H1 (cell line): ENCODE data around the gene SERPINB6. TPM values are rescaled to one million over a fixed set of nuclear protein-coding genes. Genes with fewer than 3 reads are reported as not detected.
A peak's percentile ranks its signal among the peaks of the same experiment; 100 is the strongest.

ENCODE experiments used
- CTCF ChIA-PET: fragments of 300-600 bp; sonication (Branson Sonifier 250); formaldehyde crosslinking; loops from one replicate; lab custom pipeline; 2021; ENCODE audit not compliant: partially characterized antibody; lab: Charles Lee
- POLR2A ChIA-PET: fragments of 300-600 bp; sonication (Branson Sonifier 250); formaldehyde crosslinking; loops from one replicate; lab custom pipeline; 2021; ENCODE audit warnings: inconsistent platforms; ENCODE audit not compliant: partially characterized antibody; lab: Charles Lee
- DNase-seq, 2 experiments: peaks; one replicate each; pipeline versions ENCODE4 v3.0.0 to v3.0.0-alpha.2; 2010 to 2022; ENCODE audit warnings: low spot score in 2 of 2, low read depth in 1 of 2, mixed read lengths in 1 of 2
- FAIRE-seq: peaks from 2 replicates; lab custom pipeline; 2011; peaks lifted over from hg19 to GRCh38; lab: Jason Lieb, UNC
- H2AFZ ChIP-seq: 2 replicates; pipeline ENCODE4 v1.8.1; 2012; ENCODE audit warnings: low read length, inconsistent platforms
- H2AK5ac ChIP-seq: 2 replicates; pipeline ENCODE4 v1.6.1; 2013; ENCODE audit warnings: low read depth, low read length
- H2BK120ac ChIP-seq: replicated peaks from 2 replicates; pipeline ENCODE3; 2013; ENCODE audit warnings: low read depth, low read length, inconsistent platforms
- H2BK12ac ChIP-seq: 2 replicates; pipeline ENCODE4 v1.6.1; 2013; ENCODE audit warnings: low read depth, low read length
- H2BK15ac ChIP-seq: 2 replicates; pipeline ENCODE4 v1.6.1; 2013; ENCODE audit warnings: low read length
- H2BK20ac ChIP-seq: 2 replicates; pipeline ENCODE4 v1.6.1; 2013; ENCODE audit warnings: low read length
- H2BK5ac ChIP-seq: 2 replicates; pipeline ENCODE4 v1.6.1; 2013; ENCODE audit warnings: low read depth, low read length
- H3K14ac ChIP-seq: 2 replicates; pipeline ENCODE4 v1.6.1; 2013; ENCODE audit warnings: inconsistent platforms; ENCODE audit not compliant: insufficient read length
- H3K18ac ChIP-seq: 2 replicates; pipeline ENCODE4 v1.6.1; 2013; ENCODE audit warnings: low read length; ENCODE audit errors: extremely low read depth
- H3K23ac ChIP-seq: 2 replicates; pipeline ENCODE4 v1.6.1; 2013; ENCODE audit warnings: inconsistent platforms; ENCODE audit not compliant: insufficient read length
- H3K23me2 ChIP-seq: 2 replicates; pipeline ENCODE4 v1.6.1; 2013; ENCODE audit warnings: low read depth, low read length
- H3K27ac ChIP-seq: 2 replicates; pipeline ENCODE4 v1.6.1; 2011; ENCODE audit warnings: low read depth, low read length, inconsistent platforms
- H3K27me3 ChIP-seq, 4 experiments: replicated peaks in 1 of 4; 1 replicate in 1 of 4; 2 replicates in 3 of 4; pipeline versions ENCODE4 v1.6.1 to v1.8.1; 2011 to 2013; ENCODE audit warnings: low read length in 3 of 4, mild to moderate bottlenecking in 3 of 4, inconsistent platforms in 2 of 4, mixed read lengths in 2 of 4, moderate library complexity in 1 of 4; ENCODE audit not compliant: control insufficient read depth in 3 of 4, insufficient read depth in 3 of 4; ENCODE audit errors: extremely low read depth in 1 of 4
- H3K36me3 ChIP-seq, 4 experiments: 2 replicates each; pipeline versions ENCODE4 v1.6.1 to v1.8.1; 2011 to 2013; ENCODE audit warnings: mild to moderate bottlenecking in 4 of 4, low read length in 3 of 4, moderate library complexity in 2 of 4, control low read depth in 1 of 4, inconsistent platforms in 1 of 4; ENCODE audit not compliant: insufficient read depth in 4 of 4, control insufficient read depth in 2 of 4
- H3K4ac ChIP-seq: replicated peaks from 2 replicates; pipeline ENCODE3; 2013; ENCODE audit warnings: low read length, low read depth, mixed read lengths, inconsistent platforms; ENCODE audit not compliant: insufficient read length
- H3K4me1 ChIP-seq, 4 experiments: replicated peaks in 1 of 4; 1 replicate in 1 of 4; 2 replicates in 3 of 4; pipeline versions ENCODE4 v1.6.1 to v1.8.1; 2011 to 2013; ENCODE audit warnings: low read length in 3 of 4, inconsistent platforms in 2 of 4, mixed read lengths in 1 of 4; ENCODE audit not compliant: insufficient read depth in 4 of 4, control insufficient read depth in 3 of 4
- H3K4me2 ChIP-seq, 2 experiments: 2 replicates each; pipeline versions ENCODE4 v1.6.1 to v1.8.1; 2011 to 2013; ENCODE audit warnings: low read depth in 2 of 2, low read length in 2 of 2, control low read depth in 1 of 2, inconsistent platforms in 1 of 2, mild to moderate bottlenecking in 1 of 2; ENCODE audit not compliant: insufficient read depth in 1 of 2
- H3K4me3 ChIP-seq, 4 experiments: fragments of 200-600, 300-600 bp in 1 of 4; sonication (generic), shearing (Covaris generic), sonication (Bioruptor Twin) in 1 of 4; 2 replicates each; pipeline versions ENCODE4 v1.5.1 to v1.8.1; 2011 to 2016; ENCODE audit warnings: low read length in 4 of 4, low read depth in 3 of 4, control low read depth in 2 of 4, inconsistent platforms in 2 of 4, mild to moderate bottlenecking in 2 of 4, mixed read lengths in 1 of 4, moderate library complexity in 1 of 4; ENCODE audit not compliant: insufficient read depth in 2 of 4; ENCODE audit errors: extremely low read depth in 1 of 4
- H3K56ac ChIP-seq: replicated peaks from 2 replicates; pipeline ENCODE3; 2013; ENCODE audit warnings: low read depth, mild to moderate bottlenecking, mixed read lengths, low read length, inconsistent platforms; ENCODE audit not compliant: insufficient read length
- H3K79me1 ChIP-seq: 2 replicates; pipeline ENCODE4 v1.6.1; 2013; ENCODE audit warnings: low read depth, low read length, control low read depth
- H3K79me2 ChIP-seq, 2 experiments: 2 replicates each; pipeline versions ENCODE4 v1.6.1 to v1.8.1; 2012 to 2013; ENCODE audit warnings: low read length in 2 of 2, mild to moderate bottlenecking in 2 of 2, inconsistent platforms in 1 of 2; ENCODE audit not compliant: insufficient read depth in 2 of 2, control insufficient read depth in 1 of 2
- H3K9ac ChIP-seq, 4 experiments: replicated peaks in 1 of 4; 1 replicate in 1 of 4; 2 replicates in 3 of 4; pipeline versions ENCODE4 v1.6.1 to v1.8.1; 2011 to 2013; ENCODE audit warnings: low read depth in 3 of 4, low read length in 3 of 4, control low read depth in 2 of 4, mild to moderate bottlenecking in 2 of 4, moderate library complexity in 2 of 4, inconsistent platforms in 1 of 4; ENCODE audit errors: extremely low read depth in 1 of 4
- H3K9me3 ChIP-seq, 2 experiments: 2 replicates each; pipeline versions ENCODE4 v1.6.1 to v1.8.1; 2012 to 2013; ENCODE audit warnings: mild to moderate bottlenecking in 2 of 2, moderate library complexity in 2 of 2, control low read depth in 1 of 2, inconsistent platforms in 1 of 2, low read depth in 1 of 2, low read length in 1 of 2, mixed read lengths in 1 of 2; ENCODE audit not compliant: insufficient read depth in 2 of 2
- H4K20me1 ChIP-seq, 2 experiments: replicated peaks in 1 of 2; 2 replicates each; pipeline versions ENCODE3 to v1.8.1; 2011 to 2013; ENCODE audit warnings: inconsistent platforms in 2 of 2, low read length in 2 of 2, mild to moderate bottlenecking in 1 of 2; ENCODE audit not compliant: insufficient read depth in 2 of 2, control insufficient read depth in 1 of 2
- H4K5ac ChIP-seq: 2 replicates; pipeline ENCODE4 v1.6.1; 2013; ENCODE audit warnings: low read length, low read depth, mixed read lengths, inconsistent platforms; ENCODE audit not compliant: insufficient read length
- H4K8ac ChIP-seq: 2 replicates; pipeline ENCODE4 v1.8.0; 2013; ENCODE audit warnings: mild to moderate bottlenecking, moderate library complexity, low read length, inconsistent platforms; ENCODE audit not compliant: insufficient read depth; ENCODE audit errors: extremely low read depth
- H4K91ac ChIP-seq: replicated peaks from 2 replicates; pipeline ENCODE3; 2013; ENCODE audit warnings: low read length, mixed read lengths, inconsistent platforms; ENCODE audit not compliant: insufficient read length
- ATF2 ChIP-seq: IDR thresholded peaks from 2 replicates; pipeline ENCODE4 v1.6.1; 2012; ENCODE audit warnings: low read length, inconsistent platforms
- CHD2 ChIP-seq: IDR thresholded peaks from 2 replicates; pipeline ENCODE4 v1.6.1; 2012; ENCODE audit warnings: low read length, improper control_type of control experiment
- GABPA ChIP-seq: IDR thresholded peaks from 2 replicates; pipeline ENCODE4 v1.6.1; 2011; ENCODE audit warnings: mild to moderate bottlenecking, low read length, moderate library complexity, borderline replicate concordance; ENCODE audit not compliant: insufficient read depth
- GTF2F1 ChIP-seq: IDR thresholded peaks from 2 replicates; pipeline ENCODE4 v1.6.1; 2012; ENCODE audit warnings: low read depth, low read length, improper control_type of control experiment, borderline replicate concordance
- JUN ChIP-seq: IDR thresholded peaks from 2 replicates; pipeline ENCODE4 v1.6.1; 2011; ENCODE audit warnings: low read depth, mild to moderate bottlenecking, improper control_type of control experiment, low read length
- JUND ChIP-seq: IDR thresholded peaks from 2 replicates; pipeline ENCODE4 v1.6.1; 2011; ENCODE audit warnings: mild to moderate bottlenecking, improper control_type of control experiment, low read length
- KDM1A ChIP-seq: fragments of 200-600, 300-600 bp; sonication (generic); IDR thresholded peaks from 2 replicates; pipeline ENCODE4 v1.7.1; 2016; ENCODE audit warnings: mild to moderate bottlenecking, low read length, borderline replicate concordance
- MAX ChIP-seq: IDR thresholded peaks from 2 replicates; pipeline ENCODE4 v1.6.1; 2012; ENCODE audit warnings: inconsistent platforms
- SUZ12 ChIP-seq: fragments of 200-600 bp; sonication (generic); IDR thresholded peaks from 2 replicates; pipeline ENCODE4 v1.6.1; 2012; ENCODE audit warnings: mild to moderate bottlenecking, inconsistent platforms, low read length, moderate library complexity, mixed read lengths
- TAF7 ChIP-seq: optimal IDR thresholded peaks from 2 replicates; pipeline ENCODE3; 2011; ENCODE audit warnings: low read depth, mild to moderate bottlenecking, inconsistent platforms, low read length, moderate library complexity, borderline replicate concordance
- TBP ChIP-seq: IDR thresholded peaks from 2 replicates; pipeline ENCODE4 v1.6.1; 2011; ENCODE audit warnings: low read depth, low read length, improper control_type of control experiment
- WGBS, 2 experiments: shearing (Covaris generic) in 1 of 2; methylation state at CpG; one replicate each; pipeline versions ENCODE4 v1.1.6 to v1.1.7; 2013 to 2015; ENCODE audit warnings: low lambda C conversion rate in 2 of 2, mixed read lengths in 2 of 2, inconsistent platforms in 1 of 2, low coverage in 1 of 2, missing lambda C conversion rate in 1 of 2; ENCODE audit not compliant: insufficient replicate concordance in 2 of 2, insufficient coverage in 1 of 2, insufficient read length in 1 of 2; ENCODE audit errors: extremely low coverage in 1 of 2, missing lambda C conversion rate in 1 of 2; 5-methylcytosine and 5-hydroxymethylcytosine counted together
- polyA plus RNA-seq, 7 experiments: library from polyadenylated mRNA; depleted of rRNA in 3 of 7; stranded (reverse) in 5 of 7; unstranded in 2 of 7; fragments of >200 nt in 5 of 7; fragments of 200-250 nt in 2 of 7; gene quantifications; 1 replicate in 5 of 7; 2 replicates in 1 of 7; 4 replicates in 1 of 7; pipeline versions ENCODE4 v1.2.1 to v1.2.3, GENCODE V29; 2011 to 2013; ENCODE audit warnings: missing spikeins in 2 of 7, mixed read lengths in 2 of 7
- total RNA-seq: library from RNA; stranded (reverse); fragmentation: NEBNext Ultra II Directional; extraction: Animal tissue kit (Norgen Biotek cat#: 25700); gene quantifications from 2 replicates; pipeline ENCODE4 v1.2.1, GENCODE V29; 2021

The SERPINB6 gene
- total and polyA plus RNA-seq, 2 of the 8 experiments (the other 6 are each of a cell fraction or from before 2014, with no cell fraction given), result 27.2 to 29.4 TPM

- Histone ChIP-seq H2BK20ac (no peak overlapping the region), H3K9me3 (no peaks in the 10 kb centered on the region), H3K14ac (no peak overlapping the region), H3K79me1 (no peaks in the 10 kb centered on the region), H4K5ac (no peak overlapping the region), H3K18ac (no peak overlapping the region), H3K27me3 (no peaks in the 10 kb centered on the region), H3K27ac (no peak overlapping the region), H3K9ac (no peak overlapping the region), H3K4me3 (peak overlapping the region in 1 of 4 experiments; percentile 85; a peak in 1 of 8 replicates), H3K4me2 (peak overlapping the region; percentile 36 to 39; a peak in 3 of 4 replicates), H2AK5ac (no peak overlapping the region), H2BK120ac (no peak overlapping the region), H3K23me2 (peaks cover 11% of the 10 kb centered on the region), H3K79me2 (peaks cover 0 to 11% of the 10 kb centered on the region in 2 experiments; a peak in 1 of 4 replicates), H3K23ac (no peak overlapping the region), H4K20me1 (peaks cover 0 to 2% of the 10 kb centered on the region in 2 experiments), H3K4ac (no peak overlapping the region), H2AFZ (no peak overlapping the region), H4K91ac (no peak overlapping the region), H3K36me3 (peaks cover 0 to 8% (median 5%) of the 10 kb centered on the region in 4 experiments; a peak in 3 of 8 replicates), H2BK5ac (no peak overlapping the region), H3K4me1 (peaks cover 0 to 9% (median 1%) of the 10 kb centered on the region in 4 experiments; a peak in 4 of 7 replicates), H2BK12ac (no peak overlapping the region), H4K8ac (no peak overlapping the region), H2BK15ac (no peak overlapping the region), H3K56ac (no peak overlapping the region)
- ChIA-PET CTCF (interaction anchor here (0.6 to 3.7 kb wide), 26 partner anchors 11 to 230 kb away, joined by 3 to 28 read pairs (median 5); no protein-coding TSS in a partner anchor), POLR2A (interaction anchor here (1.0 to 4.5 kb wide), 10 partner anchors 9 to 74 kb away, joined by 3 to 47 read pairs (median 8); no protein-coding TSS in a partner anchor)
- DNase-seq, result no peak
- no peak for FAIRE-seq
- WGBS, 2 experiments, result 84% methylated on average over 11 of the region's 11 CpGs; no CpG with 5 or more reads in 1 of the 2 experiments
- TF ChIP-seq JUND (no peak), TAF7 (no peak), CHD2 (no peak), SUZ12 (no peak), GTF2F1 (no peak), GABPA (no peak), ATF2 (no peak), TBP (no peak), MAX (no peak), KDM1A (no peak), JUN (no peak)
Observed at GRCh38 chr6:3001146-3001772, 29.9 kb upstream of the SERPINB6 start.
